Measurements from ENCODE around the gene OPN1SW. TPM values are rescaled to one million over a fixed set of nuclear protein-coding genes. Genes with fewer than 3 reads are reported as not detected.

OPN1SW gene
- total and polyA plus RNA-seq, 9 of the 15 experiments (the other 6 are each of a cell fraction or from before 2014, with no cell fraction given): 0.84 to 1.0 TPM; not detected in 7

DNA sequence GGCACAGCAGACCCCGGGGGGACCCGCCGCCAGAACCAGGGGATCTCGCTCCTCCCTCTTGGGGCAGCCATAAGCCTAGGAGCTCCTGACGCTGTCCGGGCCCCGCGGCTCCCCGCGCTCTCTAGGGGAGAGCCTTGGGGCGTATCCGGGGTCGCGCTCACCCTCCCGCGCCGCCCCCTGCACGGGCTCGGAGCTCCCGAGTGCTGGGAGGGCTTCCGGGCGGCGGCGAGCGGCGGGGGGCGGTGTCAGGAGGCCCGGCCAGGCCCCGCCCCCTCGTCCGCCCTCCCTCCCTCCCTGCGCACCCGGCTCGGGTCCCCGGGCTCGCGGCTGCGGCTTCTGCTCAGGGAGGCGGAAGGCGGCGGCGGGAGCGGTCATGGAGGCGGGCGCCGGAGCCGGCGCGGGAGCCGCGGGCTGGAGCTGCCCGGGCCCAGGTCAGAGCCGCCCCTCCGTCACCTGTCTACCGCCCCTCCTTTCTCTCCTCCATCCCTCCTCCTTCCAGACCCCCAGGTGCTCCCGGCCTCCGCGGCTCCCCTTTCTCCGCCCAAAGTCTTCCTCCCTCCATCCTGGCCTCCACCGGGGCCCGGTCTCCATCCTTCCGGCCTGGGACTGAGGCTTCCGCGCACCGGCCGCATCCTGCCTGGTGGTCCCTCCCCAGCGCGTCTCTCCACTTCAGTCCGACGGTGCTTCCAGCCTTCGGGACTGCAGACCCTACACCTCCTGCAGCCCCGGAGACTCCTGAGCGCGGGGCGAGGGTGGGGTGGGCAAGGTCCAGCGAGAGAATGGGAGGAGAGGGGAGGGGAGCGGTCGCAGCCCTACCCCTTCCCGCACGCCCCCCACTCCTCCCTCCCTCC lies 15.8 kb upstream of the OPN1SW start, which contains the start of gene CCDC136 (continued):
- TF ChIP-seq, protein P1, sequence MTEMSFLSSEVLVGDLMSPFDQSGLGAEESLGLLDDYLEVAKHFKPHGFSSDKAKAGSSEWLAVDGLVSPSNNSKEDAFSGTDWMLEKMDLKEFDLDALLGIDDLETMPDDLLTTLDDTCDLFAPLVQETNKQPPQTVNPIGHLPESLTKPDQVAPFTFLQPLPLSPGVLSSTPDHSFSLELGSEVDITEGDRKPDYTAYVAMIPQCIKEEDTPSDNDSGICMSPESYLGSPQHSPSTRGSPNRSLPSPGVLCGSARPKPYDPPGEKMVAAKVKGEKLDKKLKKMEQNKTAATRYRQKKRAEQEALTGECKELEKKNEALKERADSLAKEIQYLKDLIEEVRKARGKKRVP (CRISPR knock-in tag; IDR thresholded peaks at IDR 0.05): 0 out of 2 replicates have a peak, but pooled peaks have one; percentile 29
- TF ChIP-seq, protein P2, sequence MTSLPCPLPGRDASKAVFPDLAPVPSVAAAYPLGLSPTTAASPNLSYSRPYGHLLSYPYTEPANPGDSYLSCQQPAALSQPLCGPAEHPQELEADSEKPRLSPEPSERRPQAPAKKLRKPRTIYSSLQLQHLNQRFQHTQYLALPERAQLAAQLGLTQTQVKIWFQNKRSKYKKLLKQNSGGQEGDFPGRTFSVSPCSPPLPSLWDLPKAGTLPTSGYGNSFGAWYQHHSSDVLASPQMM (CRISPR knock-in tag; IDR thresholded peaks at IDR 0.05): no peak
- TF ChIP-seq ARID2 (IDR thresholded peaks at IDR 0.05) (no peak), FOXK2 (conservative IDR thresholded peaks at IDR 0.05 in 1 of 2, IDR thresholded peaks at IDR 0.05 in 1 of 2; ENCODE audit: low read depth in 2 of 2) (no peak), GTF2F1 (IDR thresholded peaks at IDR 0.05; ENCODE audit: low read depth, low read length) (no peak), PHF8 (IDR thresholded peaks at IDR 0.05; ENCODE audit: borderline replicate concordance, low read length) (peak; percentile 73), ZBED1 (IDR thresholded peaks at IDR 0.05) (no peak; the same call in 1 of the 2 replicates), SMARCC2 (IDR thresholded peaks at IDR 0.05; ENCODE audit: low read depth) (no peak), SP2 (IDR thresholded peaks at IDR 0.05; ENCODE audit: extremely low read depth, low read depth, low read length, poor library complexity, severe bottlenecking) (no peak), ZNF23 (CRISPR knock-in tag; IDR thresholded peaks at IDR 0.05) (no peak), ZNF717 (CRISPR knock-in tag; IDR thresholded peaks at IDR 0.05) (no peak), BCOR (IDR thresholded peaks at IDR 0.05) (no peak), ZNF3 (CRISPR knock-in tag; IDR thresholded peaks at IDR 0.05) (no peak), KDM1A (IDR thresholded peaks at IDR 0.05) (peak; percentile 60 to 65; a peak in 3 of 4 replicates), ZC3H11A (IDR thresholded peaks at IDR 0.05; ENCODE audit: low read depth, low read length) (no peak), SMAD2 (IDR thresholded peaks at IDR 0.05; ENCODE audit: low read depth, low read length) (no peak)
- TF ChIP-seq, protein P3, sequence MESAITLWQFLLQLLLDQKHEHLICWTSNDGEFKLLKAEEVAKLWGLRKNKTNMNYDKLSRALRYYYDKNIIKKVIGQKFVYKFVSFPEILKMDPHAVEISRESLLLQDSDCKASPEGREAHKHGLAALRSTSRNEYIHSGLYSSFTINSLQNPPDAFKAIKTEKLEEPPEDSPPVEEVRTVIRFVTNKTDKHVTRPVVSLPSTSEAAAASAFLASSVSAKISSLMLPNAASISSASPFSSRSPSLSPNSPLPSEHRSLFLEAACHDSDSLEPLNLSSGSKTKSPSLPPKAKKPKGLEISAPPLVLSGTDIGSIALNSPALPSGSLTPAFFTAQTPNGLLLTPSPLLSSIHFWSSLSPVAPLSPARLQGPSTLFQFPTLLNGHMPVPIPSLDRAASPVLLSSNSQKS (CRISPR knock-in tag; IDR thresholded peaks at IDR 0.05): no peak
- TF ChIP-seq, protein P4, sequence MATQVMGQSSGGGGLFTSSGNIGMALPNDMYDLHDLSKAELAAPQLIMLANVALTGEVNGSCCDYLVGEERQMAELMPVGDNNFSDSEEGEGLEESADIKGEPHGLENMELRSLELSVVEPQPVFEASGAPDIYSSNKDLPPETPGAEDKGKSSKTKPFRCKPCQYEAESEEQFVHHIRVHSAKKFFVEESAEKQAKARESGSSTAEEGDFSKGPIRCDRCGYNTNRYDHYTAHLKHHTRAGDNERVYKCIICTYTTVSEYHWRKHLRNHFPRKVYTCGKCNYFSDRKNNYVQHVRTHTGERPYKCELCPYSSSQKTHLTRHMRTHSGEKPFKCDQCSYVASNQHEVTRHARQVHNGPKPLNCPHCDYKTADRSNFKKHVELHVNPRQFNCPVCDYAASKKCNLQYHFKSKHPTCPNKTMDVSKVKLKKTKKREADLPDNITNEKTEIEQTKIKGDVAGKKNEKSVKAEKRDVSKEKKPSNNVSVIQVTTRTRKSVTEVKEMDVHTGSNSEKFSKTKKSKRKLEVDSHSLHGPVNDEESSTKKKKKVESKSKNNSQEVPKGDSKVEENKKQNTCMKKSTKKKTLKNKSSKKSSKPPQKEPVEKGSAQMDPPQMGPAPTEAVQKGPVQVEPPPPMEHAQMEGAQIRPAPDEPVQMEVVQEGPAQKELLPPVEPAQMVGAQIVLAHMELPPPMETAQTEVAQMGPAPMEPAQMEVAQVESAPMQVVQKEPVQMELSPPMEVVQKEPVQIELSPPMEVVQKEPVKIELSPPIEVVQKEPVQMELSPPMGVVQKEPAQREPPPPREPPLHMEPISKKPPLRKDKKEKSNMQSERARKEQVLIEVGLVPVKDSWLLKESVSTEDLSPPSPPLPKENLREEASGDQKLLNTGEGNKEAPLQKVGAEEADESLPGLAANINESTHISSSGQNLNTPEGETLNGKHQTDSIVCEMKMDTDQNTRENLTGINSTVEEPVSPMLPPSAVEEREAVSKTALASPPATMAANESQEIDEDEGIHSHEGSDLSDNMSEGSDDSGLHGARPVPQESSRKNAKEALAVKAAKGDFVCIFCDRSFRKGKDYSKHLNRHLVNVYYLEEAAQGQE (IDR thresholded peaks at IDR 0.05; ENCODE audit: borderline replicate concordance): no peak
- TF ChIP-seq, protein P4 (CRISPR knock-in tag; IDR thresholded peaks at IDR 0.05; ENCODE audit: low read depth): no peak

Measured in K562 (cell line).